Heart left ventricle (tissue), 16 donors: ENCODE results near the gene NLRP5. TPM values are rescaled to one million over a fixed set of nuclear protein-coding genes. Genes with fewer than 3 reads are reported as not detected.

Source experiments
- ATAC-seq, 4 donors: fragments of 200-7000 bp; cut with Tn5 transposase; one replicate each; pipeline ENCODE4 v1.9.1; 2020 to 2022; ENCODE audit warnings: moderate library complexity in 4 of 4, mild to moderate bottlenecking in 3 of 4, moderate number of reproducible peaks in 1 of 4
- DNase-seq, 5 donors: peaks; one replicate each; pipeline ENCODE4 v3.0.0-alpha.2; 2020
- H3K27ac ChIP-seq, 12 donors: fragments of 200-600 bp; sonication (generic) in 4 of 12; one replicate each; pipeline versions ENCODE4 v1.5.0 to v1.8.0; 2016 to 2022; ENCODE audit warnings: mild to moderate bottlenecking in 2 of 12
- H3K27me3 ChIP-seq, 9 donors: fragments of 200-600 bp; sonication (generic) in 2 of 9; one replicate each; pipeline versions ENCODE4 v1.5.1 to v1.8.0; 2016 to 2022; ENCODE audit warnings: mild to moderate bottlenecking in 3 of 9
- H3K36me3 ChIP-seq, 9 donors: fragments of 200-600 bp; sonication (generic) in 2 of 9; one replicate each; pipeline versions ENCODE4 v1.5.0 to v1.8.0; 2018 to 2022; ENCODE audit warnings: mild to moderate bottlenecking in 2 of 9
- H3K4me1 ChIP-seq, 12 donors: fragments of 200-600 bp; sonication (generic) in 4 of 12; one replicate each; pipeline versions ENCODE4 v1.5.0 to v1.8.0; 2016 to 2022; ENCODE audit warnings: mild to moderate bottlenecking in 3 of 12
- H3K4me3 ChIP-seq, 12 donors: fragments of 200-600 bp; sonication (generic) in 4 of 12; one replicate each; pipeline versions ENCODE4 v1.5.0 to v1.8.0; 2017 to 2022; ENCODE audit warnings: mild to moderate bottlenecking in 9 of 12, moderate library complexity in 4 of 12
- H3K9me3 ChIP-seq, 12 donors: fragments of 200-600 bp; sonication (generic) in 4 of 12; one replicate each; pipeline versions ENCODE4 v1.5.0 to v1.8.0; 2016 to 2022; ENCODE audit warnings: mild to moderate bottlenecking in 1 of 12
- POLR2A ChIP-seq, 2 donors: fragments of 450-650 bp; IDR thresholded peaks; one replicate each; pipeline ENCODE4 v1.6.1; 2017; ENCODE audit warnings: antibody characterized with exemption in 2 of 2, mild to moderate bottlenecking in 2 of 2, moderate library complexity in 2 of 2
- WGBS, 4 donors: extraction: QIAGEN DNeasy Blood & Tissue Kit in 2 of 4; methylation state at CpG; one replicate each; pipeline versions ENCODE4 v1.1.5 to v1.1.7; 2013 to 2018; 5-methylcytosine and 5-hydroxymethylcytosine counted together
- intact Hi-C, 10 donors: fragments of 100-400 bp; cut with DNase I; formaldehyde crosslinking; loops; one replicate each; pipeline versions ENCODE4 v1.11.1 to v1.14.2; 2022
- polyA plus RNA-seq, 2 donors: library from polyadenylated mRNA; stranded (reverse); fragments of 200-250 nt; gene quantifications; one replicate each; pipeline ENCODE4 v1.2.3, GENCODE V29; 2013
- total RNA-seq, 9 donors: library from RNA; depleted of rRNA in 2 of 9; stranded (reverse); fragments of >200 nt in 2 of 9; fragmentation: NEBNext Ultra II Directional in 3 of 9; extraction: Animal tissue kit (Norgen Biotek cat#: 25700) in 3 of 9; gene quantifications; one replicate each; pipeline versions ENCODE4 v1.1.0 to v1.2.4, GENCODE V29; 2016 to 2023
- TF ChIP-seq, protein P1 (sequence below), 12 donors: fragments of 200-600 bp; sonication (generic) in 4 of 12; IDR thresholded peaks; one replicate each; pipeline versions ENCODE4 v1.5.0 to v1.8.0; 2018 to 2022; ENCODE audit warnings: antibody characterized with exemption in 12 of 12, mild to moderate bottlenecking in 5 of 12
- donor health status: ischemic (EF 13 %, LVEDD 7.1; RV severe dilation, severe dysfunction).
- donor health status: healthy with polysubstance abuse.
- donor health status: DM: no; HTN: yes; CAD: no.
- donor health status: DM: no; HTN: no; CAD: no.
- donor health status: ischemic (EF 25% LVEDD 6.9; RV normal size, moderate dysfunction).
- donor health status: ischemic (EF 25% LVEDD 5.7; RV mildly dilated, moderate dysfunction).
- donor health status: healthy.
- donor health status: DM: yes; HTN: yes; CAD: no.
- donor health status: ischemic (EF 35%, LVEDD 5.7; RV mildly dilated, moderate dysfunction).
- donor health status: nonischemic (EF 11% LVEDD 7.7; RV severe dilation, severe dysfunction).
- donor health status: DM: yes; HTN: yes; CAD: no.
- donor health status: PGD.
- donor health status: ischemic (EF 29% LVEDD 5.4; RV normal size, mild dysfunction).
- donor health status: nonischemic (EF 23%, LVEDD 6.1; RV moderate dilation, normal function).

Gene NLRP5
- total and polyA plus RNA-seq, 11 donors, result not detected

DNA sequence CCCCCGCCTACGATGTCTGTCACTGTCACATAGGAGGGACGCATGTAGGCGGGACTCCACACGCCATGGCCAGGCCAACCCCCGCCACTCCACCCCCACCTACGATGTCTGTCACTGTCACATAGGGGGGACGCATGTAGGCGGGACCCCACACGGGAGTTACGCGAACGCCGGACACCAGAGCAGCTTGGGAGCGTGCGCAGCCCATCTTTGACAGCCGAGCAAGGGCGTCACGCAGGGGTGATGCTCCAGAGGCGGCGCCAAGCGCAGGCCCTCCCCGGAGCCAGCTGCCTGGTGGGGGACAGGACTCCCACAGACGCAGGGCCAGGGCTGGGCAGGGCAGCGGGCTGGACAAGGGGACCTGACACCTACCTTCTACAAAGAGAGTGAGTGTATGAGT, 114.5 kb downstream of the NLRP5 start:
- ATAC-seq, result no peak
- H3K27me3 ChIP-seq, result no peaks in the 10 kb centered on the region
- peaks cover 0 to 49% (median 23%) of the 10 kb centered on the region in 9 donors for H3K36me3 ChIP-seq
- H3K4me3 ChIP-seq, result no peak overlapping the region
- no peak overlapping the region for H3K27ac ChIP-seq
- intact Hi-C loops, result loop anchor here in 1 of 10 donors (5.0 kb wide), 1 partner anchor 36 kb away; no protein-coding TSS in a partner anchor
- 86 to 98% (median 87%) methylated on average over 8 to 25 of the region's 25 CpGs for WGBS, 4 donors
- H3K4me1 ChIP-seq, result peaks cover 0 to 36% (median 15%) of the 10 kb centered on the region in 12 donors
- no peak for DNase-seq
- H3K9me3 ChIP-seq, result no peaks in the 10 kb centered on the region
- TF ChIP-seq, protein P1, sequence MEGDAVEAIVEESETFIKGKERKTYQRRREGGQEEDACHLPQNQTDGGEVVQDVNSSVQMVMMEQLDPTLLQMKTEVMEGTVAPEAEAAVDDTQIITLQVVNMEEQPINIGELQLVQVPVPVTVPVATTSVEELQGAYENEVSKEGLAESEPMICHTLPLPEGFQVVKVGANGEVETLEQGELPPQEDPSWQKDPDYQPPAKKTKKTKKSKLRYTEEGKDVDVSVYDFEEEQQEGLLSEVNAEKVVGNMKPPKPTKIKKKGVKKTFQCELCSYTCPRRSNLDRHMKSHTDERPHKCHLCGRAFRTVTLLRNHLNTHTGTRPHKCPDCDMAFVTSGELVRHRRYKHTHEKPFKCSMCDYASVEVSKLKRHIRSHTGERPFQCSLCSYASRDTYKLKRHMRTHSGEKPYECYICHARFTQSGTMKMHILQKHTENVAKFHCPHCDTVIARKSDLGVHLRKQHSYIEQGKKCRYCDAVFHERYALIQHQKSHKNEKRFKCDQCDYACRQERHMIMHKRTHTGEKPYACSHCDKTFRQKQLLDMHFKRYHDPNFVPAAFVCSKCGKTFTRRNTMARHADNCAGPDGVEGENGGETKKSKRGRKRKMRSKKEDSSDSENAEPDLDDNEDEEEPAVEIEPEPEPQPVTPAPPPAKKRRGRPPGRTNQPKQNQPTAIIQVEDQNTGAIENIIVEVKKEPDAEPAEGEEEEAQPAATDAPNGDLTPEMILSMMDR (IDR thresholded peaks at IDR 0.05), result no peak
- TF ChIP-seq POLR2A (IDR thresholded peaks at IDR 0.05), result no peak

- 89 to 91% (median 90%) methylated on average over 28 to 34 of the region's 34 CpGs for WGBS, 4 donors
- H3K27ac ChIP-seq, result no peak overlapping the region
- H3K9me3 ChIP-seq, result no peaks in the 10 kb centered on the region
- H3K27me3 ChIP-seq, result no peaks in the 10 kb centered on the region
- intact Hi-C loops, result loop anchor here in 1 of 10 donors (5.0 kb wide), 1 partner anchor 35 kb away; no protein-coding TSS in a partner anchor
- peaks cover 0 to 57% (median 23%) of the 10 kb centered on the region in 9 donors for H3K36me3 ChIP-seq
- no peak for DNase-seq
- peaks cover 0 to 30% (median 18%) of the 10 kb centered on the region in 12 donors for H3K4me1 ChIP-seq
- TF ChIP-seq, protein P1 (IDR thresholded peaks at IDR 0.05), result no peak
- no peak for TF ChIP-seq POLR2A (IDR thresholded peaks at IDR 0.05)
- H3K4me3 ChIP-seq, result no peak overlapping the region
- no peak for ATAC-seq
Observed at GRCh38 chr19:56101746-56102535, 115.4 kb downstream of the NLRP5 start.

DNA sequence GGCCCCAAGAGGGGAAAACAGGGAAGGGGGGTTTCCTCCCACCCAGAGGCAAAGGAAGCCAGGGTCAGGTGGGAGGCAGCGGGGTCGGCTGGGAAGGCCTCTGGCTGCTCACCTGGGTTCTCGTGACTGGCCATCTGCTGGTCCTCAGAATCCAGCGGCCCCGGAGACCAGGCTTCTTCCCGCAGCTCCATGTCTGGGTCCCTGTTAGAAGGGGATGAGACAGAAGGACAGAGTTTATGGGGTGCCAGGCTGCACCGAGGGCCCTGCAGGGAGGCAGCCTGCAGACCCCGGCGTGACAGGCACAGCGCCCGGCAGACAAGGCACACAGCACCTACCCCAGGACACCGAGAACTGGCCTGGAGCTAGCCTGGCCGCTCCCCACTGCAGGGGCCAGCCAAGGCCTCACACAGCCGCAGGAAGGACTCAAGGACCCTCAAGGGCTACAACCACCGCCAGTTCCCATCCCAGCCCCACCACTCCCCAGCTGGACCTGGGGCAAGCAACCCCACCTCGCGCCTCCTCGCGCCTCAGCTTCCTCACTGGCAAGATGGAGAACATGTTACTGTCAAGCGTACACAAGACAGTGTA, 116.5 kb downstream of the NLRP5 start:
- peaks cover 0 to 31% (median 16%) of the 10 kb centered on the region in 12 donors for H3K4me1 ChIP-seq
- H3K27ac ChIP-seq, result no peak overlapping the region
- H3K9me3 ChIP-seq, result no peaks in the 10 kb centered on the region
- H3K36me3 ChIP-seq, result peaks cover 0 to 46% (median 23%) of the 10 kb centered on the region in 9 donors
- 73 to 83% (median 80%) methylated on average over 11 to 20 of the region's 20 CpGs for WGBS, 4 donors
- intact Hi-C loops, result loop anchor here in 1 of 10 donors (5.0 kb wide), 1 partner anchor 34 kb away; no protein-coding TSS in a partner anchor
- H3K27me3 ChIP-seq, result no peaks in the 10 kb centered on the region
- DNase-seq (no peak), ATAC-seq (no peak)
- TF ChIP-seq, protein P1 (IDR thresholded peaks at IDR 0.05), result no peak
- TF ChIP-seq POLR2A (IDR thresholded peaks at IDR 0.05), result no peak
- no peak overlapping the region for H3K4me3 ChIP-seq

- intact Hi-C loops, result loop anchor here in 1 of 10 donors (5.0 kb wide), 1 partner anchor 33 kb away; no protein-coding TSS in a partner anchor
- no peak overlapping the region for H3K4me3 ChIP-seq
- whole genome bisulfite sequencing, 4 donors, result 95 to 98% (median 96%) methylated on average over 14 to 29 of the region's 29 CpGs
Observed at GRCh38 chr19:56104423-56104822, 117.8 kb downstream of the NLRP5 start.

More at GRCh38 chr19:56104423-56104822, 117.8 kb downstream of the NLRP5 start:
- no peak for DNase-seq
- H3K9me3 ChIP-seq, result no peaks in the 10 kb centered on the region
- no peak for TF ChIP-seq POLR2A (IDR thresholded peaks at IDR 0.05)
- TF ChIP-seq, protein P1 (IDR thresholded peaks at IDR 0.05), result no peak
- no peaks in the 10 kb centered on the region for H3K27me3 ChIP-seq
- peaks cover 11 to 43% (median 28%) of the 10 kb centered on the region in 12 donors for H3K4me1 ChIP-seq
- peak overlapping the region in 2 of 12 donors; percentile 18 to 84 for H3K27ac ChIP-seq
- ATAC-seq, result no peak
- peaks cover 0 to 39% (median 23%) of the 10 kb centered on the region in 9 donors for H3K36me3 ChIP-seq
